GM19043 (cell line): ENCODE measurements around the gene TEN1.

Source experiments
- ATAC-seq: cut with Tn5 transposase; IDR thresholded peaks from one replicate; pipeline ENCODE4 v1.9.1; 2021; ENCODE audit warnings: low read depth; ENCODE audit not compliant: unreplicated experiment

Gene TEN1

GRCh38 chr17:76005263-76006149 is 26.5 kb downstream of the TEN1 start:
- ATAC-seq: no peak

GRCh38 chr17:76007131-76007849 is 28.2 kb downstream of the TEN1 start:
- ATAC-seq: no peak

GRCh38 chr17:76007850-76008165 is 28.8 kb downstream of the TEN1 start:
- ATAC-seq: no peak

GRCh38 chr17:76008208-76008607 is 29.2 kb downstream of the TEN1 start:
- no peak for ATAC-seq

GRCh38 chr17:76008630-76009425 is 29.8 kb downstream of the TEN1 start:
- no peak for ATAC-seq

- ATAC-seq: no peak
Measured at GRCh38 chr17:76009447-76009846, 30.4 kb downstream of the TEN1 start.

GRCh38 chr17:76009969-76010661 is 31.1 kb downstream of the TEN1 start:
- ATAC-seq: no peak

- ATAC-seq: no peak
Measured at GRCh38 chr17:76011951-76012350, 32.9 kb downstream of the TEN1 start.

GRCh38 chr17:76013377-76013932 is 34.4 kb downstream of the TEN1 start:
- ATAC-seq: no peak

- ATAC-seq: no peak
Measured at GRCh38 chr17:76014100-76014924, 35.3 kb downstream of the TEN1 start.

GRCh38 chr17:76014925-76015261 is 35.9 kb downstream of the TEN1 start:
- no peak for ATAC-seq

GRCh38 chr17:76017481-76018339 is 38.7 kb downstream of the TEN1 start:
- no peak for ATAC-seq

- ATAC-seq: no peak
Measured at GRCh38 chr17:76018340-76018680, 39.3 kb downstream of the TEN1 start.

GRCh38 chr17:76018801-76019200 is 39.8 kb downstream of the TEN1 start:
- ATAC-seq: no peak

- no peak for ATAC-seq
Measured at GRCh38 chr17:76019833-76020467, 40.9 kb downstream of the TEN1 start.

- ATAC-seq: no peak
Measured at GRCh38 chr17:76022285-76022684, 43.2 kb downstream of the TEN1 start.

- no peak for ATAC-seq
Measured at GRCh38 chr17:76022973-76023899, 44.2 kb downstream of the TEN1 start.
